Subcutaneous abdominal adipose tissue (tissue), 5 donors: ENCODE results near the gene DUSP28.

Source experiments
- H3K27ac ChIP-seq: one replicate; pipeline ENCODE4 v1.7.0; 2013; ENCODE audit warnings: low read depth, mild to moderate bottlenecking, inconsistent platforms, low read length, moderate library complexity
- H3K27me3 ChIP-seq, 5 donors: one replicate each; pipeline ENCODE4 v1.7.0; 2013; ENCODE audit warnings: low read length in 5 of 5, inconsistent platforms in 1 of 5; ENCODE audit not compliant: control insufficient read depth in 5 of 5, insufficient read depth in 4 of 5
- H3K36me3 ChIP-seq, 5 donors: one replicate each; pipeline ENCODE4 v1.7.0; 2013; ENCODE audit warnings: low read length in 5 of 5; ENCODE audit not compliant: control insufficient read depth in 5 of 5, insufficient read depth in 5 of 5
- H3K4me1 ChIP-seq, 5 donors: one replicate each; pipeline ENCODE4 v1.7.0; 2013; ENCODE audit warnings: low read length in 5 of 5, mild to moderate bottlenecking in 3 of 5, moderate library complexity in 1 of 5; ENCODE audit not compliant: control insufficient read depth in 5 of 5, insufficient read depth in 5 of 5
- H3K4me3 ChIP-seq, 5 donors: one replicate each; pipeline ENCODE4 v1.7.0; 2013; ENCODE audit warnings: low read length in 5 of 5, low read depth in 1 of 5
- H3K9ac ChIP-seq, 5 donors: one replicate each; pipeline ENCODE4 v1.7.0; 2013; ENCODE audit warnings: low read length in 5 of 5, mild to moderate bottlenecking in 4 of 5, moderate library complexity in 3 of 5
- H3K9me3 ChIP-seq, 5 donors: one replicate each; pipeline ENCODE4 v1.7.0; 2013; ENCODE audit warnings: low read length in 5 of 5; ENCODE audit not compliant: control insufficient read depth in 5 of 5
- donor health status: healthy.
- donor health status: healthy.
- donor health status: healthy.
- donor health status: healthy.
- donor health status: healthy.

DUSP28 gene

GRCh38 chr2:240586198-240586918 lies 26.2 kb downstream of the DUSP28 start, which contains the start of gene CAPN10:
Gene CAPN10, plus strand, starts transcription at chr2:240586734. Its CDS starts 178 bp downstream, at chr2:240586912.
- peak within 1 kb of the TSS; percentile 90 for H3K27ac ChIP-seq
- no peaks in the 10 kb centered on the region for H3K9me3 ChIP-seq
- H3K27me3 ChIP-seq, result no peaks in the 10 kb centered on the region
- H3K4me3 ChIP-seq, result peak within 1 kb of the TSS; percentile 90 to 97 (median 96)
- peaks cover 21 to 41% (median 35%) of the 10 kb centered on the region in 5 donors for H3K4me1 ChIP-seq
- peak within 1 kb of the TSS; percentile 92 to 99 (median 94) for H3K9ac ChIP-seq
- peaks cover 0 to 26% (median 19%) of the 10 kb centered on the region in 5 donors for H3K36me3 ChIP-seq

GRCh38 chr2:240586919-240587800 lies 27.0 kb downstream of the DUSP28 start:
- Histone ChIP-seq H3K27ac (no peak overlapping the region), H3K9me3 (no peaks in the 10 kb centered on the region), H3K4me1 (peaks cover 21 to 41% (median 35%) of the 10 kb centered on the region in 5 donors)

GRCh38 chr2:240588006-240588655 lies 28.0 kb downstream of the DUSP28 start:
- Histone ChIP-seq H3K9ac (peak overlapping the region in 4 of 5 donors; percentile 72 to 83 (median 79)), H3K4me1 (peaks cover 21 to 41% (median 35%) of the 10 kb centered on the region in 5 donors), H3K36me3 (peaks cover 0 to 39% (median 31%) of the 10 kb centered on the region in 5 donors), H3K27me3 (no peaks in the 10 kb centered on the region), H3K4me3 (peak overlapping the region; percentile 17 to 97 (median 90)), H3K27ac (no peak overlapping the region), H3K9me3 (no peaks in the 10 kb centered on the region)

More at GRCh38 chr2:240586919-240587800, 27.0 kb downstream of the DUSP28 start:
- Histone ChIP-seq H3K27me3 (no peaks in the 10 kb centered on the region), H3K36me3 (peaks cover 0 to 34% (median 27%) of the 10 kb centered on the region in 5 donors), H3K4me3 (peak overlapping the region; percentile 72 to 97 (median 90)), H3K9ac (peak overlapping the region; percentile 28 to 83 (median 78))

DNA sequence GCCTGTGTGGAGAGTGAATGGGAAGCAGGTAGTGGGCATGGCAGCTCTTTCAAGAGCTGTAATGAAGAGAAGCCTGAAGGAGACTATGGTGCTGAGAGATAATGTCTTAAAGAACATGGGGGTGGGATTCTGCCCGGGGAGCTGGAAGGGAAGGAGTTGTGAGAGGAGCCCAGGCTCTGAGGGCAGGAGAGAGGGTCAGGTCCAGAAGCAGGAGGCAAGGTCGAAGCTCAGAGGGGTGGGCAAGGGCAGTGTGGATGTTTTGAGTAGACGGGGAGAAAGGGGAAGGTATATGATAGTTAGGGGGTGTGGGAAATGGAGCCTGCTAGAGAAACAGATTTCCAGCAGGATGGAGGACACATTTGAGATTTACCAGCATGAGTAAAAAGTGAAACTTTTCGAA lies 28.5 kb downstream of the DUSP28 start:
- Histone ChIP-seq H3K9me3 (no peaks in the 10 kb centered on the region), H3K4me3 (no peak overlapping the region), H3K36me3 (peaks cover 0 to 45% (median 34%) of the 10 kb centered on the region in 5 donors), H3K9ac (peak overlapping the region in 1 of 5 donors; percentile 80), H3K4me1 (peaks cover 21 to 41% (median 35%) of the 10 kb centered on the region in 5 donors), H3K27ac (no peak overlapping the region), H3K27me3 (no peaks in the 10 kb centered on the region)

- Histone ChIP-seq H3K36me3 (peaks cover 0 to 50% (median 38%) of the 10 kb centered on the region in 5 donors), H3K9ac (no peak overlapping the region), H3K27ac (no peak overlapping the region), H3K4me3 (no peak overlapping the region), H3K9me3 (no peaks in the 10 kb centered on the region), H3K27me3 (no peaks in the 10 kb centered on the region), H3K4me1 (peaks cover 21 to 40% (median 35%) of the 10 kb centered on the region in 5 donors)
Observed at GRCh38 chr2:240589375-240589774, 29.2 kb downstream of the DUSP28 start.

DNA sequence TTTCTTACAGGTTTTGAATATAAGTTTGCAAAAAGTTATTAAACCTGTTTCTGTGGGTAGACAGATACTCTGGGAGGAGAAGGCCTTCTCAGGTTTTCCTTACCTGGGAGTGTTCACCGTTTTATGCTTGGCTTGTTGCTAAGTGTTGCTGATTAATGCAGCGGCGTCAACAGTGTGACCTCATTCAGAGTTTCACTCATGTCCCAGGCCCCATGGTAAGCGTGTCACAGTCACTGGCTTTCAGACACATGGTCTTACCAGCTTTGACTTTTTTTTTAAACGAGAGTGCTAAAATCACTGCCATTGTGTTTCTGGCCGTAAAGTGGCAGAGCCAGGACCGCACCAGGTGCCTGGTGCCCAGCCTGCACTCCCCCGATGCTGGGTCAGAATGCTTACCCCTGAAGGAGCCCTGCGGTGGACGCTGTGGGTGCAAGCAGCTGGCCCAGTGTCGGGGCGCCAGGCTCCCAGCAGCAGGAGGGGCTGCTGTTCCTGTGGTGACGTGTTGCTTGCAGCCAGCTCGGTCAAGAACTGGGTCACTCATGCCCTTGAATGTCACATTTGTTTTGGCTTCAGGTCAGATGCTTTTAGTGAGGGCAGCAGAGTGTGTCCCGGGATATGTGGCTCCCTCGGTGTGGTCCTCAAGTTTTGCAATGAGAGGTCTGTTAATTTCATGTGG lies 29.8 kb downstream of the DUSP28 start:
- Histone ChIP-seq H3K27ac (no peak overlapping the region), H3K9ac (no peak overlapping the region), H3K36me3 (peaks cover 0 to 52% (median 39%) of the 10 kb centered on the region in 5 donors), H3K27me3 (no peaks in the 10 kb centered on the region), H3K4me1 (peaks cover 16 to 35% (median 31%) of the 10 kb centered on the region in 5 donors), H3K9me3 (no peaks in the 10 kb centered on the region), H3K4me3 (no peak overlapping the region)

DNA sequence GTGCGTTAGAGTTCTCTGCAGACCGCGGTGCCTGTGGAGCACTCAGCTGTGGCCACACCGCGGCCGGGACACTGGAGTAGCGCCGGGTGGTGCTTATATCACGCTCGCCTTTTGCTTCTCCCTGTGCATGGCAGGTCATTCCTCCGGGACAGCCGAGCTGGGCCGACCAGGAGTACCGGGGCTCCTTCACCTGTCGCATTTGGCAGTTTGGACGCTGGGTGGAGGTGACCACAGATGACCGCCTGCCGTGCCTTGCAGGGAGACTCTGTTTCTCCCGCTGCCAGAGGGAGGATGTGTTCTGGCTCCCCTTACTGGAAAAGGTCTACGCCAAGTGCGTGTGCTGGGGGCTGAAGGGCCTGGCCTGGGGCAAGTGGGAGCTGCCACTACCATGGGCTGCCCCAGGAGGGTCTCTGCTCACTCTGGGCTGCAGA lies 30.5 kb downstream of the DUSP28 start:
- peaks cover 10 to 35% (median 27%) of the 10 kb centered on the region in 5 donors for H3K4me1 ChIP-seq
- H3K4me3 ChIP-seq, result no peak overlapping the region
- H3K9me3 ChIP-seq, result no peaks in the 10 kb centered on the region
- H3K27me3 ChIP-seq, result no peaks in the 10 kb centered on the region
- peaks cover 0 to 59% (median 46%) of the 10 kb centered on the region in 5 donors for H3K36me3 ChIP-seq
- H3K9ac ChIP-seq, result no peak overlapping the region
- H3K27ac ChIP-seq, result no peak overlapping the region

GRCh38 chr2:240591226-240591625 lies 31.1 kb downstream of the DUSP28 start:
- Histone ChIP-seq H3K27me3 (no peaks in the 10 kb centered on the region), H3K4me3 (no peak overlapping the region), H3K36me3 (peaks cover 0 to 64% (median 50%) of the 10 kb centered on the region in 5 donors), H3K4me1 (peaks cover 10 to 37% (median 29%) of the 10 kb centered on the region in 5 donors), H3K9ac (no peak overlapping the region), H3K27ac (no peak overlapping the region), H3K9me3 (no peaks in the 10 kb centered on the region)

- Histone ChIP-seq H3K4me1 (peaks cover 10 to 42% (median 32%) of the 10 kb centered on the region in 5 donors), H3K27me3 (no peaks in the 10 kb centered on the region), H3K9me3 (no peaks in the 10 kb centered on the region), H3K9ac (no peak overlapping the region), H3K36me3 (peaks cover 0 to 68% (median 55%) of the 10 kb centered on the region in 5 donors), H3K27ac (no peak overlapping the region), H3K4me3 (no peak overlapping the region)
Observed at GRCh38 chr2:240591784-240592183, 31.6 kb downstream of the DUSP28 start.
